AG04450 (cell line): Measurements from ENCODE around the gene RORB. TPM values are rescaled to one million over a fixed set of nuclear protein-coding genes. Genes with fewer than 3 reads are reported as not detected.

ENCODE experiments used
- CTCF ChIA-PET: fragments of 300-600, 350-600 bp; formaldehyde crosslinking; extraction: SDS; loops from one replicate; lab custom pipeline; 2022; ENCODE audit warnings: antibody characterized with exemption, inconsistent platforms; lab: Charles Lee
- POLR2A ChIA-PET: fragments of 350-600 bp; formaldehyde crosslinking; extraction: SDS; loops from one replicate; lab custom pipeline; 2021; ENCODE audit warnings: antibody characterized with exemption, inconsistent platforms; lab: Yijun Ruan, JAX
- DNase-seq: peaks from one replicate; pipeline ENCODE4 v3.0.0-alpha.2; 2011; ENCODE audit warnings: low read depth, low spot score
- H3K27ac ChIP-seq: one replicate; pipeline ENCODE4 v1.5.1; 2012; ENCODE audit warnings: low read depth, low read length, control low read depth
- H3K27me3 ChIP-seq: one replicate; pipeline ENCODE4 v1.6.0; 2012; ENCODE audit warnings: low read length; ENCODE audit not compliant: control insufficient read depth, insufficient read depth
- H3K4me3 ChIP-seq: 2 replicates; pipeline ENCODE4 v1.5.1; 2011; ENCODE audit warnings: mild to moderate bottlenecking, low read depth, low read length, control low read depth
- H3K9me3 ChIP-seq: 2 replicates; pipeline ENCODE4 v1.5.1; 2012; ENCODE audit warnings: low read length; ENCODE audit not compliant: control insufficient read depth, insufficient read depth
- polyA plus RNA-seq: library from polyadenylated mRNA; depleted of rRNA; stranded (reverse); fragments of >200 nt; gene quantifications from 2 replicates; pipeline ENCODE4 v1.2.3, GENCODE V29; 2011
- TF ChIP-seq, protein P1 (sequence below): IDR thresholded peaks from 2 replicates; pipeline ENCODE4 v1.5.1; 2011; ENCODE audit warnings: low read depth, low read length, control low read depth, inconsistent platforms

The RORB gene
- polyA plus RNA-seq, 1 experiment: not detected

DNA sequence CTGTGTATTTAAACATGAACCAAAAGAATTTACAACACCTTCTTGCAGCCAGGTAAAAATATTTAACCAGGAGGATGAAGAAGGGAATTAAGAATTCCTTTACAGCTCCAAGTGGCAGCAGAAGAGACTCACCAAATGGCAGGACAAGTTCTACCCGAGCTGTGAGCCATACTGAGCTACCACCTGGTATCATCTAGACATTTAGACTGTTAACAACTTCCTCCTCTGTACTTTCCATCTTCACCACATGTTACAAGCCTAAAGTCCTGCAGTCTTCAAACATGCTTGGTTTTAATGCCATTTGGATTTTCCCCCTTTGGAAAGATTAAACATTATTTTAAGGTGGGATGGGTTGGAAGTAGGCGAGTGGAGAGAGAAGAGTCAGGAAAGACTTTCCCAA is 200.4 kb downstream of the RORB start:
- POLR2A ChIA-PET: no interaction called here
- no peak for DNase-seq
- Histone ChIP-seq H3K4me3 (no peak overlapping the region), H3K9me3 (no peaks in the 10 kb centered on the region), H3K27ac (no peak overlapping the region), H3K27me3 (no peaks in the 10 kb centered on the region)
- CTCF ChIA-PET: no interaction called here
- TF ChIP-seq, protein P1, sequence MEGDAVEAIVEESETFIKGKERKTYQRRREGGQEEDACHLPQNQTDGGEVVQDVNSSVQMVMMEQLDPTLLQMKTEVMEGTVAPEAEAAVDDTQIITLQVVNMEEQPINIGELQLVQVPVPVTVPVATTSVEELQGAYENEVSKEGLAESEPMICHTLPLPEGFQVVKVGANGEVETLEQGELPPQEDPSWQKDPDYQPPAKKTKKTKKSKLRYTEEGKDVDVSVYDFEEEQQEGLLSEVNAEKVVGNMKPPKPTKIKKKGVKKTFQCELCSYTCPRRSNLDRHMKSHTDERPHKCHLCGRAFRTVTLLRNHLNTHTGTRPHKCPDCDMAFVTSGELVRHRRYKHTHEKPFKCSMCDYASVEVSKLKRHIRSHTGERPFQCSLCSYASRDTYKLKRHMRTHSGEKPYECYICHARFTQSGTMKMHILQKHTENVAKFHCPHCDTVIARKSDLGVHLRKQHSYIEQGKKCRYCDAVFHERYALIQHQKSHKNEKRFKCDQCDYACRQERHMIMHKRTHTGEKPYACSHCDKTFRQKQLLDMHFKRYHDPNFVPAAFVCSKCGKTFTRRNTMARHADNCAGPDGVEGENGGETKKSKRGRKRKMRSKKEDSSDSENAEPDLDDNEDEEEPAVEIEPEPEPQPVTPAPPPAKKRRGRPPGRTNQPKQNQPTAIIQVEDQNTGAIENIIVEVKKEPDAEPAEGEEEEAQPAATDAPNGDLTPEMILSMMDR: no peak

DNA sequence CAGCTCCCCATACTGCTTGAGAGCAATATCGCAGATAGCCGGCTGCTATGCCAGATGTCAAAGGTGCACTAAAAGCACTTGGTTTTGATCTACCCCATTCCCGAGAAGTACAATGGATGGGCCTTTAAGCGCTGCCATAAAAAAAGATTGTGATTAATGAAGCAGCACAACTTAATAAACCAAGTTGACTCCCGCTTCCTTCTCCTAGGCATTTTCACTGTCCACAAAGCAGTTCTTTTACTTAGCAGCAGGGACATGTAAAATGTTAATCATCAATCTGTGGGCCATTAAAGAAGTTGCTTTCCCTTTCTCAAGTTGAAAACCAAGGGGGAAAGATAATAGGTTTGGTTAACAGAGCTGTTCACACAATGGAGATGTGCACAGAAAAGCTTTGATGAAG is 214.2 kb downstream of the RORB start:
- POLR2A ChIA-PET: no interaction called here
- H3K9me3 ChIP-seq: no peaks in the 10 kb centered on the region
- CTCF ChIA-PET: no interaction called here
- TF ChIP-seq, protein P1: no peak
- H3K27me3 ChIP-seq: no peaks in the 10 kb centered on the region
- H3K27ac ChIP-seq: no peak overlapping the region
- no peak overlapping the region for H3K4me3 ChIP-seq
- no peak for DNase-seq

DNA sequence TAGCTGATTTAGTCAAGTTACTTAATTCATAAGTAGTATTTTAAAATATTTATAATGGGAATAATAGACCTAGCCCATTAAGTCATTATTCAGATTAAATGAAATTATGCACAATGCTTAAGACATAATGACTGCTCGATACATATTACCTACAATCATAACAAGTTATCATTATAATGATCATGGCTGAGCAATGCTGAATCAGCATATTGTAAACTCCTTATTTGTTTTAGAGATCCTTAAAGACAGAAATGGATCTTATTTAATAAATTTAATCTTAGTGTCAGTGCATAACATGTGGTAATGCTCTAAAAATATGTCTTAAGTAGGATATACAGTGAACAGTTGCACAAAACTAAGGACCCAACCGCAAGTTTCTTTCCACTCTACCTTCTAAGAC is 221.6 kb downstream of the RORB start:
- Histone ChIP-seq H3K27me3 (no peaks in the 10 kb centered on the region), H3K4me3 (no peak overlapping the region), H3K27ac (no peak overlapping the region), H3K9me3 (no peaks in the 10 kb centered on the region)
- POLR2A ChIA-PET: no interaction called here
- DNase-seq: no peak
- CTCF ChIA-PET: no interaction called here
- TF ChIP-seq, protein P1: no peak

DNA sequence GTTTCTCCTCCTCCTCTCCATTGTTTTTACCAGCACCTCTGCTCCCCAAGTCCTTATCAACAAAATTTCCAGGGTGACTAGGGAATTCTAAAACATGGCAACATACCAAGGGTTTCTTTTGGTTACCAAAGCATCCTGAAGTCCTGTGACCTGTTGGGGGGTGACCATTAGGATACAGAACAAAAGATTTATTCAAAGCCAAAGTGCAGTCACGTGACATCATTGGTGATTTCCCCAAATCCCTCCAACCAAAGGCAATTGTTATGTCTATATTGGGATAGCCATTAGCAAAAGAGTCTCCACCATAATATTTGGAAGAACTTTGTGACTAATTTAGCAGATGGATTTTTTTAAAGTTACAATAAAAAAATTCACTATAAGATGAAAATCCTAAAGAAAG is 222.2 kb downstream of the RORB start:
- Histone ChIP-seq H3K27me3 (no peaks in the 10 kb centered on the region), H3K9me3 (no peaks in the 10 kb centered on the region), H3K4me3 (no peak overlapping the region), H3K27ac (no peak overlapping the region)
- DNase-seq: no peak
- TF ChIP-seq, protein P1: no peak
- ChIA-PET CTCF (no interaction called here), POLR2A (no interaction called here)

DNA sequence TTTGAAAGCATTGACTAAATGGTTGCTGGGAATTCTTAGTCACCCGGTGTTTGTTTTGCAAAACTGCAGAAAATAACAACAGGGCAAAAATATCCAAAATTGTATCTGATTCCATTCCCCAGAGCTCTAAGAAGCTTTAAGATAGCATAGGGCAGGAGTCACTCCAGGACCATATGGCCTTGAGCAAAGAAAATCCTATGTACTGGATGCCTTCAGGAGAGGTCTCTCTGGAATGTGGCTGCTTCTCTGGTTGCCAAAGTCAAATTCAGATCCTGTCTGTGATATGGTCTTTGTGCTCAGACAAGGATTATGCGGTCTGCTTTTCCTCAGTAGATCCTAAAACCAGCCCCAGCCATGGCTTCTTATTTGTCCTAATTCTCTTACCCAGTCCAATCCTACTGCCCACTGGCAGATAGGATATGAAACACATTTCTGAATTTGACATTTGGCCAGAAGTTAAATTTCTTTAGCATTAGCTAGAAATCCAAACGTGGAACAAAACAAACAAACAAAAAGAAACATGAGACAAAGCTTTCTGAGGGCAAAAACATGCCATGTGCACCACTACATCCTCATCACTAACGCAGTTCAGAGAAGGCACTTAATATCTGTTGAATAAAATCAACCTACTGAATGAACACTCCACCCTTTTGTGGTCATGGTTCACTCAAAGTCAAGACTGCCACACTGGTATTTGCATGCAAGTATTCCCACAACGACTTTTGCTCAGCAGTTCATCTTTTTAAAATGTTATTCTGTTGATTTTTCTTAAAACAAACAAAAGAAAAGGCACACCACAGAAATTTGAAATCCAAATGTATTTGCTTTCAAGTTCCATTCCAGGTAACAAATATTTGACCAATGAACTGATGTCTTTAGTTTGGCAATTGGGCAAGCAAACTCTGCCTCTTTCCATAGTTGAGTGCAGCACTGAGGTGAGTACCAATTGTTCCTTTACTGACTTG is 224.8 kb downstream of the RORB start:
- POLR2A ChIA-PET: no interaction called here
- Histone ChIP-seq H3K9me3 (no peaks in the 10 kb centered on the region), H3K4me3 (no peak overlapping the region), H3K27me3 (no peaks in the 10 kb centered on the region), H3K27ac (no peak overlapping the region)
- TF ChIP-seq, protein P1: no peak
- CTCF ChIA-PET: no interaction called here
- no peak for DNase-seq
